Fibroblast of skin of right biceps (primary cell): Measurements from ENCODE around the gene RFX6.
A peak's percentile ranks its signal among the peaks of the same experiment; 100 is the strongest.

Experiments used
- DNase-seq: peaks from one replicate; pipeline ENCODE4 v3.0.0-alpha.2; 2013

RFX6 gene

GRCh38 chr6:116902634-116903033 lies 25.6 kb downstream of the RFX6 start:
- no peak for DNase-seq

GRCh38 chr6:116922853-116923548 lies 46.0 kb downstream of the RFX6 start:
- DNase-seq: no peak

DNA sequence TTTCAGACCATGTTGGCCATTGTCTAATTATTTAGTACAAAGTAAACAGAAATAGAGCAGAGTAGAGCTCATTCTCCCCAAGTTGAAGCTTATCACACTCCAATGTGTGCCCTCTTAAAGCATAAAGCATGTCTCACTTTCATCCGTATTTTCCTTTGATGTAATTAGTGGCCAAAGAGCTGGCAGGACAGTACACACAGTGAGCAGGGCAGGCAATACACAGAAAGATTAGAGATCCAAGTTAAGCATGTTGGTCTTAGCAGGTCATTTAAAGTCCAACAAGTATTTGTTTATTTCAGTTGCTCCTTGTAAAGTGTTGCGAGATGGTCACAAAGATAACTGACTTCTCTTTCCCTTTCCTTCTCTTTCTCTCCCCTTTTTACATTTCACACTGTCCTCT lies 47.2 kb downstream of the RFX6 start:
- DNase-seq: no peak

DNA sequence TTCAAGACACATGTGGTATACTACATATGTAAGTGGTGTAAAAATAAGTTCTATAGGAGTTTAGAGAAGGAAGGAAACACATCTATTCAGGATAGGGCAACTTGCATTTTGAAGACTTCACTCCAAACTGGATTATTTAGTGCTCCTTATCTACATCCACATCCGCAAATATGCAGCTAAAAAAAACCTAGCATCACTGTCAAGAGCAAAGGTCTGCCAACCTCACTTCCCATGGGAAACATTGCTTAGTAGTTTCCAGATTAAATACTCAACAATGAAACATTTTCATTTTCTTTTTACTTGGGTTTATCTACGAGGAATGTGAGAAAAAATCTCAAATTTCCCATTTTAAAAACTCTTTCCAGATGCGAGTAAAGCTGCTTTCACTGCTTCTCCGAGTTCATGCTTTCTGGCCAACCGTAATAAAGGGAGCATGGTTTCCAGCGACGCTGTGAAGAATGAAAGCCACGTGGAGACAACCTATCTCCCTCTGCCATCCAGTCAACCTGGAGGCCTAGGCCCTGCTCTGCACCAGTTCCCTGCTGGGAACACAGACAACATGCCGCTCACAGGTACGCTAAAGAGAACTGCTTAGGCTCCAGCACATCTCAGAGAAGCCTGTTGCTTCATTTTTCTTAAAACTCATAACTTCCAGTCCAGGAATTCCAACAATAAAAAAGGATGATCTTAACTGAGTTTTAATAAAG lies 48.2 kb downstream of the RFX6 start:
- peak; percentile 10 for DNase-seq

- DNase-seq: no peak
These were observed 51.6 kb downstream of the RFX6 start for GRCh38 chr6:116928677-116929076.

DNA sequence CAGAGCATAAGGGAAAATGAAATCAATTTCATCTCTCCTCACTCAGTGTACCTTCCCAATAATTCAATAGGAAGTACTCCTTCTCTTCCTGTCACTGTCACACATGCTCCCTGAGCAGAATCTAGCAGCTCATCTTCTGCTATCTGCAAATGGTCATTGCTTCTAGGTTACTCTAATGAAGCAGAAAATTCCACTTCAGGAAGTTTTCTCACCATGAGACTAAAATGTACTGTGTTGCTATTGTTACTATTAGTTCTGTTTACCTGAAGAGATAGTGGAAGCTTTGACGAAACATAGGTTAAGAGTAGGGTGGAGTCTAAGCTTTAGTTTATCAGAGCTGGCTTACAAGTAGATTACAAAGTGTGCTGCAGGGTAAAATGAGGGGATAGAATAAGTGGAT lies 52.8 kb downstream of the RFX6 start:
- no peak for DNase-seq

- no peak for DNase-seq
These were observed 54.4 kb downstream of the RFX6 start for GRCh38 chr6:116931456-116931855.

- DNase-seq: no peak
These were observed 55.5 kb downstream of the RFX6 start for GRCh38 chr6:116932496-116932895.

- no peak for DNase-seq
These were observed 56.4 kb downstream of the RFX6 start for GRCh38 chr6:116933485-116933884.

DNA sequence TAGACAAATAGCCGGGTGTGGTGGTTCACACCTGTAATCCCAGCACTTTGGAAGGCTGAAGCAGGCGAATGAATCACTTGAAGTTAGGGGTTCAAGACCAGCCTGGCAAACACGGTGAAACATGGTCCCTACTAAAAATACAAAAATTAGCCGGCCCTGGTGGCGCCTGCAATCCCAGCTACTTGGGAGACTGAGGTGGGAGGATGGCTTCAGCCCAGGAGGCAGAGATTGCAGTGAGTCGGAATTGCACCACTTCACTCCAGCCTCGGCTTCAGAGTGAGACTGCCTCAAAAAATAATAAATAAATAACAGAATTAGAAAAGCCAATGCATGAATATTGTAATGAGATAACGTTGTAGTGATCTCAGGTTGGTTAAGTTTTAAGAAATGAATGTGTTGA lies 61.3 kb downstream of the RFX6 start:
- DNase-seq: no peak

DNA sequence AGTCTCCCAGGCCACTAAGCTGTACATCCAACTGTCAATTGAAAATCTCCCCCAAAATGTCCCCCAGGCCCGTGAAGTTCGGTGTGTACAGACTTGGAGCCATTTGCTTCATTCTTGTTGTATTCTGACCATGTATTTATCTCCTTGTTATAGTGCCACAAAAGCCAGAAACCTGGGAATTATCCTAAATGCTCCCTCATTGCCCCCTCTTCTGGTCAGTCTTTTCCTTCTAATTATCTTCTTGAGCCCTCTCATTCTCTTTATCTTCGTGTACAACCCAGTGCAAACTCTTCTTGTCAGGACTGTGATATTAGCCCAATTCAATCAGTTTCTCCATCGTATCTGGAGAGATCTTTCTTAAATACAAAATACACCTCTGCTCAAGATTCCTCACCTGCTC lies 64.7 kb downstream of the RFX6 start:
- no peak for DNase-seq

DNA sequence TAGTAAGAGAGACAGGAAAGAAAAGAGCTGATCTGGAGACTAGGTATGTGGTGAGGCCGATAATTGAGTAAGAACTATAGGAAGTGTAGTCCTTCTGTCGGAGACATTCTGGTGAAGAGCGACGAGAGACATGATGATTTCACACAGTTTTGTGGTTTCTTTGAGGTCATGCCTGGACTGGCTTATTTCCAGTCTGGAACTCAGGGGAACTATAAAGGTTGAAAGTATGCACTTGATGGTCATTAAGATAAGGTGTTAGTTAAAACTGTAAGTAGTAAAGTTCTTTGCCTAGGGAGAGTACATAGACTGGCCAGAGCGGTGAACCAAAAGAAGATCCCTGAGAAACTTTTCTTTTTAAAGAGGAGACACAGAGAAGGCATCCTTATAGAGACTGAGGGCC lies 68.8 kb downstream of the RFX6 start:
- peak; percentile 16 for DNase-seq

GRCh38 chr6:116948533-116949304 lies 71.7 kb downstream of the RFX6 start:
- DNase-seq: no peak

DNA sequence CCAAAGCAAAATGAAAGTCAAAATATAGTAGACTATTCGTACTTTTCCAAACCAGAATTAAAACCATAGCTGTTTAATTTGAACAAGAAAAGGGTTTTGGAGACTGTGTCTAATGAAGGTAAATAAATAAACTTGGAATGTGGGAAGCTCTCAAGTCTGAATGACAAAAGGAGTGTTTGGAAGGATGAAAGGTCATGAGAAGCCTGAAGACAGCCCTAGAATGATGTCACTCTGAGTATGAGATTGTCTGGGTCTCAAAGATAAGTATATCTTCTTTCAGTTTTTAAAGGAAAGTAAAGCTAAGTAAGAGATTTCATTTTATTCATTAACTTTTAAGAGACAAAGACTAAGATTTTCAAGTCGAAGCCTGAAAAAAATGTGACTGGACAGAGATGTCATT lies 72.9 kb downstream of the RFX6 start:
- no peak for DNase-seq

DNA sequence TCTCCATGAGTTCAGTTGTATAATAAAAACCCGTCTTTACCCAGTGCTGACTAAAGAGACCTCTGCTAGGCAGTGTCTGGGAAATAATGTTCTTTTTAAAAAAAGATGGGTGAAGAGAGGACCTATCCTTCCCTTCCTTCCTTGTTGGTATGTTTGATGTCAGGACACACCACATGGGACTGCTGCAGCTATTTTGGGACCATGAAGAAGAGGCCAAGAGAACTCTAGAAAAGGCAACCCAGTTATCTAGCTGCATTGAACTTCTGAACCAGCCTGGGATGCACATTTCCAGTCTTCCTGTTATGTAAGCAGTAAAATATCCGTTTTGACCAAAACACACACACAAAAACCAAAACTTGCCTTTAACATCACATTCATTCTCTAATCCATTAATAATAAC lies 77.3 kb downstream of the RFX6 start:
- no peak for DNase-seq

DNA sequence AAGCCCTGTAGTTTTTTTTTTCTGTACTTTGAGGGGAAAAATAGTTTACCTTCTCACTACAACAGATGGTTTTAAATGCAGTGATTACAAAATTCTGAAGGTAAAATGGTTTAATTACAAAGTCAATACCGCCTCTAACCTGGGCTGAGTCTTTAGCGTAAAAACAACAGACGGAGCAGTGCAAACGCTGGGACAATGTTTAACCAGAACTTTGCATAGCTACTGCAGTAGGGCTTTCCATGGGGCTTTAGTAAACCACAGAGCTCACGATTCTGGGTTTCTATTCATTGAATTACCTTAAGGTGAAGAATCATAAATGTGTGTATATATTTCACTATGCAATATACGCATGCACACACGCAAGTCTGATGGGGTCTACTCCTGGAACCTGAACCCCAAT lies 77.9 kb downstream of the RFX6 start:
- no peak for DNase-seq

DNA sequence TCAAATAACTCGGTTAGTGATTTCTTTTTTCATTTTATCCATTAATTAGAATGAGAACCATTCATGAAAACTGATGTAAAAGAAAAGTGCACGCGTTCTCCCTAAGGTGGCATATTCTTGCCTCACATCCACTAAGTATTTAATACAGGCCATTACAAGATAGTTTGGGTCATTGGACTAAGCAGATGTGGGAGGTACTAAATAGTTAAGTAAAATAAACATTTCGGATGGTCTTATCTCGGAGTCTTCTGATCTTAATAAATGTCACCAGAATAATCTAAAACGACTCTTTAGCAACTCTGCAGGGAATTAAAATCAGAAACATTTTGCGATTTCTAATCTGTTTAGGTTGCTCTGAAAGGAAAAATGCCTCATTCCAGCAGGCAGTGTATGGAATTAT lies 78.7 kb downstream of the RFX6 start:
- no peak for DNase-seq

- no peak for DNase-seq
These were observed 86.9 kb downstream of the RFX6 start for GRCh38 chr6:116963972-116964371.

- DNase-seq: no peak
These were observed 89.9 kb downstream of the RFX6 start for GRCh38 chr6:116966675-116967576.

DNA sequence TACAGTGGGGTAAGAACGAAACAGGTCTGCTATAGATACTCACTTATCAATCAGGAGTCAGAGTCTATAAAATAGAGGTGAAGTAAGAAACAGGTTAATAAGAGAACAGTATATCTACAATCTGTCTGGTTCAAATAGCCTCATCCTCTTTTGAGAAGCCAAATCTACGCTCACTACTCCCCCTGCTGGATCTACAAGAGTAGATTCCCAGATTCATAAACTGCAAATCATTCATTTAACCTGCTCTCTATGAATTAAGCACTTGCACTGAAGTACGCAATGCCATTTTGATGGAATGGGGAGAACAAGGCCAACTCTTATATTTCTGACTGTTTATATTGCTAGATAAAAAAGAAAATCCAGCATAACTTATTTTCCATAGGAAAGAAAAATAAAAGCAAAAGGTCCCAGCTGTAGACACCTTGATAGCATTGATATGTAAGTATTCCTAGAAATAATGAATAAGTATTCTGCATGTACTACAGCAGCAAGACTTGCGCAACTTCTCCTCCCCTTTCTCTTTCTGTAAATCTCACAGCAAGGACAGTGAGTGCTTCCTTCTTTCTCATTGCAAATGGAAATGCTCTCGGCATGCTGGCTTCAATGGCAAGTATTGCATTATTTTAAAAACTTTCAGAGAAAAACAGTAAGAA lies 92.3 kb downstream of the RFX6 start:
- peak; percentile 37 for DNase-seq

DNA sequence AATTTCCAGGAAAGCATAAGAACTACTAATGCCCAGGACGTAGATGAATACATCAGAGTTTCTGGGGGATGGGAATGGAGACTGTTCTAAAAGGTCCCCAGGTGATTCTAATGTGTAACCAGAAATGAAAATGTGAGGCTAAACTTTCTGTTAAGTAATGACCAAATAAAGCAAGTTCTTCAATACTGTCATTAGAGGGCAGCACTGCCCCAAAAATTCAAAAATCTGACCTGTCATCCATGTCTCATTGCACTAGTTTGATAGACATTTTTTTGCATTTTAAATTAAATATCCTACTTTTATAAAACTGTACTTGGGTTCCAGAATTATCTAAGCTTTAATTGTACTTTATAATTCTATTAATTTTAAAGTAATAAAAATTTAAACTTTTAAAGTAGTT lies 94.9 kb downstream of the RFX6 start:
- peak; percentile 36 for DNase-seq

GRCh38 chr6:116973976-116974375 lies 96.9 kb downstream of the RFX6 start:
- no peak for DNase-seq
